NCI-H524 treated with DMSO at 0.1 percent for 48 hours (cell line): ENCODE measurements around the gene SMAD7.

Source experiments
- DNase-seq: peaks from one replicate; lab custom pipeline; 2025; lab: John Stamatoyannopoulos, UW

Gene SMAD7

DNA sequence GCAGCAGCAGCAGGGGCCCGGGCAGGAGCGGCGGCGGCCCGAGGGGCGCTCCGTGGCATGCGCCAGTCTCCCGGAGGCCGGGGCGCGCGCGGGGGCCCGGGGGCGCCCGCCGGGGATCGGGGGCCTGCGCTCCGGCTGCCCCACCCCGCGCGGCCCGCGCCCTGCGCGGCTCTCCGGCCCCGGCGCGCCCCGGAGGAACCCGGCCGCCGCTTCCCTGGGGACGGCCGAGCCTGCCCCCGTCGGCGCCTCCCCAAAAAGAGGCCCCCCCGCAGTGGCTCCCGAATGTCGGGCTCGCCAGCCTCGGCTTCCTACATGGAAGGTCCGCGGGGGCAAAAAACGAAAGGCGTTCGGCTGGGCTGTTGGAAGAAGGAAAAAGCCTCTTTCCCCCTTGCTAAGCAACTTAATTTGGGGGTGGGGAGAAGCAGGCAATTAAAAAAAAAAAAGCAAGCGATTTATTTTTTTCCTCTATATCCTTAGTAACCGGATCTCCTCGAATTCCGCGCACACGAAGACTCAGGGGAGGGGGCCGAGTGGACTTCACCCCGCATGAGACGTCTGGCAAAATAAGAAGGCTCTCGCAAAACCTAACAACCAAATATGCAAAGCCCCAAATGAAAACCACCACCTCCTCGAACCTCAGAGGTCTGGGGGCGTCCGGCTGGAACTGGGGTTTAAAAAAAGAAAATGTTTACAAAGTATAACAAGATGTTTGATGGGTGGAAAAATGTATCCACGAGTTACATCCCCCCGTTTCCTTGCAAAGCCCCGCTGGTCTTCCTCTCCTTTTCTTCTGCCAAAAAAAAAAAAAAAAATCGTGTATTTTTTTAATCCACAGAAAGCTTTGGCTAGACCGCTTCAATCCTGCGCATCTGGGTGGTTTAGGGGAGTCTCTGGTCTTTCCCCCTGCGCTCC is at the start of gene SMAD7:
Gene SMAD7 (minus strand): TSS at position 430 of the 912 bp plus-strand sequence. CDS start 541 bp downstream, outside the sequence.
- DNase-seq = no peak

- DNase-seq = no peak
These were observed 48.8 kb upstream of the SMAD7 start for GRCh38 chr18:48999569-48999968.

- DNase-seq = no peak
These were observed 47.4 kb upstream of the SMAD7 start for GRCh38 chr18:48997985-48998831.

DNA sequence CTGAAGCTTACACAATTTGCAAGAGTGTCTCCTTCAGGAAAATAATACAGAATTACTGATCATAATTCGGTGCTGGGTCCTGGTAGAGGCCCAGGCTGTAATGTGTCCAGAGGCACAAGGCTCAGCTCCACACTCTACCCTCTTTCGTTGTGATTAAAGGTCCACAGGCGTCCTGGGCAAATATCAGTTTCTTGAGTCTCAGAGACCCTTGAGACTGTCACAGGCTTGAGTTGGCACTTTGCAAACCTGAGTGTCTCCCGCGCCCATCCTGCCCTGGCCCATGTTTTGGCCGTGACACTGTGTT is 46.9 kb upstream of the SMAD7 start:
- DNase-seq = no peak

GRCh38 chr18:48996901-48997463 is 46.2 kb upstream of the SMAD7 start:
- DNase-seq = no peak

GRCh38 chr18:48996041-48996440 is 45.3 kb upstream of the SMAD7 start:
- DNase-seq = no peak

- DNase-seq = no peak
These were observed 44.4 kb upstream of the SMAD7 start for GRCh38 chr18:48994926-48995835.

GRCh38 chr18:48994044-48994651 is 43.4 kb upstream of the SMAD7 start:
- DNase-seq = no peak

GRCh38 chr18:48993586-48993985 is 42.8 kb upstream of the SMAD7 start:
- DNase-seq = no peak

DNA sequence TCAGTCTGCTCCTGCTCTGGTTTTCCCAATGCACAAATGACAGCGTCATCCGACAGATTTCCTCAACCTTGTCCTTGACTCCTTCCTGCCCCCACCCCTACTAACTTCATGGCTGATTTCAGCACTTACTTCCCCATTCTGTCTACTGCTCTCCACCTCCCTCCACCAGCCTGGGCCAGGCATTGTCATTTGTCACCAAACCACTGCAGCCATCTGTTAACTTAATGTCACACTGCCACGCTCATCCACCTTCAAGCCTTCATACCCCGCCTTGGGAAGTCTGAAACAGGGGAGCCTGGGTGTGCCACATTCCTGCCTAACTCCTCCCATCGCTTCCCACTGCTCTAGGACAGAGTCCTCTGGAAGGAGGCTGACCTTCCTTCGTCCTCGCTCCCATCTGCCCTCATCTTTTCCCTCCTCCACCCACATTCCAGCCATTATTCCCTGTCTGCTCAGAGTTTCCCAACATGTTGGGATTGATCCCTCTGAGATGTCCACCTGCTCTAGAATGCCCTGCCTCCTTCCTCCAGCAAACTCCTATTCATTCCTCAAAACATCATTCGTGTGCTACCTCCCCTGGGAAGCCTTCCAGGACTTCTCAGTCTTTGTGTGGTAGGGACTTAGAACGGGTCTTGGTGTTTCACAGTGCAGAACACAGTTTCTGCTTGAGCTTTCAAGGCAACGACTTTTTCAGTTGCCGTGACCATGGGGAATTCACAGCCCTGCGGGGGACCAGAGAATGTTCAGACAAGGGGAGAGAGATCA is 42.2 kb upstream of the SMAD7 start:
- DNase-seq = no peak

DNA sequence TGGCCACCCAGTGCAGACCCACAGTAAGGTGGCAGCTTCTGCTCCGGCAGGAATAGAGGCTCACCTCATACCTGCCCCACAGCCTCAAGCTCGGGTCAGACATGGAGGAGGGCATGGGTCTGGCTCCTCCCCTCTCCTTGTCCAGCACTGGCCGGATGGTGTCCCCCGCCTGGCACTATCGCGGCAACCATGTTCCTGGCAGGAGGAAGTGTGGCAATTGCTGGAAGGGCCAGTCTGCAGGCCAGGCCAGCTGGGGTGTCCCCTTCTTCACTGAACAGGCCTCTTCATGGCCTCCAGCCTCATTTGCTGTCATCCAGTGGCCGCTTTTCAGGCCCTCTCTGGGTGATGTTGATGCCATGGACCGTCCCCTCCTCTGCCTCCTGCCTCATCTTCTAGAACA is 41.4 kb upstream of the SMAD7 start:
- no peak for DNase-seq

DNA sequence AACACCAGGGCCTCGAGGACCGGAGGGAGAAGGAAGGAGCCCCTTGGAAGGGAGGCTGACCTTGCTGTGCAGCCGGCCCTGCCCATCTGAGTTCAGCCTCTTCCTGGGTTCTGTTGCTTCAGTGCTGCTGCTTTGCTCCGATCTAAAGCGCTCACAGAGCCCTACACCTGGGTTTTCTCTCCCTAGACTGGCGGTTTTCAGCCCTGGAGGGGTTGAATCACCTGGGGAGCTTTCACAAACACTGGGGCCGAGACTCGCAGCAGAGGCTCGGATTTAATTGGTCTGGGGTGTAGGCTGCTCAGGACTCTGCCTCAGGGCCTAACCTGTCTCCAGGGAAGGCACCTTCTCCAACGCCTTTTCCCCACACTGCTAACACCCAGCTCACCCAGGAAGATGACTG is 40.9 kb upstream of the SMAD7 start:
- no peak for DNase-seq

GRCh38 chr18:48991319-48991660 is 40.5 kb upstream of the SMAD7 start:
- DNase-seq = no peak

DNA sequence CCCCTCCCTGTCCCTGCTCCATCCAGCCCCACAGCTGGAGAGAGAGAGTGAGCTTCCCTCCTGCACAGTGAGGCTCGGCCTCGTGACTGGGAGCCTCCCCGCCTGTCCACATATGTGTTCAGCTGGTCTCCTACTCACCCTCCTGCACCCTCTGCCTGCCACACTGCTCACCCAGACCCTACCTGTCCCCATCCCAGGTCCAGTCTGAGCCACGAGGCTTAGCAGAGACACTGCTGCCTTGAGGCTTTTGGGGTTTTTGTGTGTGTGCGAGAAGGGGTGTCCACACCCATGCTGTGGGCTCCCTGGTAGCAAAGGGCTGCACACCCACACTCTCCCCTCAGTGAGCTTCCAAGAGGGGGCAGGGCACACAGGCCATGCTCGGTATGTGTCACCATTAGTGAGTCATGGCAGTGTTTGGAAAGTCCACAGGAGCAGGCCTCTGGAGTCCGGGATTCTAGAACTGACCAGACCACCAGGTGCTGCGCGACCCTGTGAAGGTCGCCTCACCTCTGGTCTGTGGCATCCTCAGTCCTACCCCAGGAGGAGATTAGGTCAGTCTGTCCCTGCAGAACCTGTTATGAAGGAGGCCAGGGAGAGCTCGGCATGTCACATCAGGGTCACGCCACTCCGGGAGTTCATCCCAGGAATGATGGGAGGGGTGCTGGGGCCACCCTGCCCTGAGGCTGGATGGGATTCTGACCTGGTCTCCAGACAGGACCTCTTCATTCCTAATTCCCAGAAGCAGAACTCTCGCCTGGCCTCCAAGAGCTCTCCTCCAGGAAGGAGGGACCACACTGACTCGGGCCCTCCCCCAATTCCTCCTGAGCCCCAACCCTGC is 39.9 kb upstream of the SMAD7 start:
- no peak for DNase-seq

DNA sequence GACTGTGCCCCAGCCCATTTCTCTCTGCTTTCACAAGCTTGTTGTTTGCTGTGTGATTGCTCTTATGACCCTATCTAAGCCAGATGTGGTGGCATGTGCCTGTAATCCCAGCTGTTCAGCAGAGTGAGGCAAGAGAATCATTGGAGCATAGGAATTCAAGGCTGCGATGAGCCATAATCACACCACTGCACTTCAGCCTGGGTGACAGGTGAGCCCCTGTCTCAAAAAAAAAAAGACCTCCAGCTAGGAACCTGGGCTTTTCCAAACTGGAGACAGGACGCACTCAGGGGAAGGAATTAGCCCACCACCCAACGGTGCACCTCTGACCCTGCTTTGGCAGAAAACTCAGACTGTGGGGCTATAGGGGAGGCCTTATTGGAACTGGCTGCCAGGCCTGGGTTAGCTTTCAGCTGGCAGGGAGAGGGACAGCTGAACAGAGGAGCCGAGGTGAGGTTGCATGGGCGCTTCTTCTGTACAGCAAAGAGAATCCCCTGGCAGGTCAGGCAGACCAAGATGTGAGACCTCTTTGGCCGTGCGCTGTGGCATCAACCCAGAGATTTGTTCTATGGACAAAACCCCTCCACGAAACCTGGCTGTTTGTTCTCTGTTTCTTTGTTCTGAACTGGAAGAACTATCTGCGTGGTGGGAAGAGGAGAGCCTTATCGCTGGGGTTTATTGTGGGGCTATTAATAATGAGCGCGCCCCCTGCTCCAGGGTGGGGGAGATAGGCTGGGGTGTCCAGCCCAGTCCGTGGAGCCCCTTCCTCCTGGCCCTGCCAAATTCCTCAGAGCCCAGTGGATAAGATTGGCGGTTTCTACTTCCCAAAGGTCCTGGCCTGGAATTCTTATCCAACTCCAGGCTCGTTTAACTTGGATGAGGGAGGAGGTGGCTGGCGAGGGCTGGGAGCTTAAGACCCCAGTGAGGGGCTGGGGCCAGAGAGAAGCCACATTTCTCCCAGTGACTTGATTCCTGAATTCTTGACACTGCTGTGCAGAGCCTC is 38.8 kb upstream of the SMAD7 start:
- no peak for DNase-seq

- DNase-seq = no peak
These were observed 37.9 kb upstream of the SMAD7 start for GRCh38 chr18:48988508-48989303.

DNA sequence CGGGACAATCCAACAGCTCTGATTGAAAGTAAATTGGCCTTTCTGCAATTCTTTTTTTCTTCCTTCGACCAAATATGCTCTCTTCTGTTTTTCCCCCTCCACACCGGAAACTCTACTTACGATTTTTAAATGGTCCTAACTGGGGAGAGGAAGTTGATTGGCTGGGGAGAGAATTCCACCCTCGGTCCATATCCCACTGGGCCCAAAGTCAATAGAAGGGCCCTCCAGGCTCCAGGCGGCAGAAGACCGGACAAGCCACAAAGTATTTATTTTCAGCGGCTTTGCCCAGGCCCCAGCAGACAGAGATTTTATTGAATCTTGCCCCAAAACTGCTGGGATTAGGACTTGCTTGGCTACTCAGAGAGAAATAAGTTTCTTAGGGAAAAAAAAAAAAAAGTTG is 37.1 kb upstream of the SMAD7 start:
- no peak for DNase-seq
